HG03039 (cell line): ENCODE measurements around the gene CTU1.

ENCODE experiments used
- ATAC-seq: cut with Tn5 transposase; IDR thresholded peaks from one replicate; pipeline ENCODE4 v1.9.1; 2021; ENCODE audit warnings: mild to moderate bottlenecking, moderate library complexity; ENCODE audit not compliant: unreplicated experiment

CTU1 gene

DNA sequence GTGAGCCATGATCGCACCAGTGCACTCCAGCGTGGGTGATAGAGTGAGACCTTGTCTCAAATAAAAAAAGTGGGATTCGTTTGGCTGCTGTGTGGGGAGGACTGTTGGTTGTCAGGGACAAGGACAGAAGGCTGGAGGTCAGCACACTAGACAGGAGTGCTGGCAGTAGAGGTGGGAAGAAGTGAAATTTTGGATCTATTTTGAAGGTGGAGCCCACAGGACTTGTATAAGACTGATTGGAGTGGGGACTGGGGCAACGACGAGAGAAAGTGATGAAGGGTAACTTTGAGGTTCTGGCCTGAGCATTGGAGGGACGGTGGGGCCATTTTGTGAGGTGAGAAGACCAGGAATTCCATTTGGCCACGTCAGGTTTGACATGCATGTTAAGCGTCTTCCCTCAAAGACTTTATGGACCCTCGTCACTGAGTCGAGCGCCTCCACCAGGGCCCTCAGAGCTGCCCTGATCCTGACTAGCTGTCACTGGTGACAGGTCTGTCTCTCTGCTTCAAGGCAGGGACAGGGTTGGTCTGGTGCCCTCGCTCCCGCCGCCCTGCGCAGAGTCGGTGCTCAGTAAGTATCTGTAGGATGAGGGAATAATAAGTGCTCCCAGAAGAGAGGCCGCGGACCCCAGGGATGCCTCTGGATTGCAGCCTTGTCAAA, 673 bp downstream of the CTU1 start:
- ATAC-seq = no peak

DNA sequence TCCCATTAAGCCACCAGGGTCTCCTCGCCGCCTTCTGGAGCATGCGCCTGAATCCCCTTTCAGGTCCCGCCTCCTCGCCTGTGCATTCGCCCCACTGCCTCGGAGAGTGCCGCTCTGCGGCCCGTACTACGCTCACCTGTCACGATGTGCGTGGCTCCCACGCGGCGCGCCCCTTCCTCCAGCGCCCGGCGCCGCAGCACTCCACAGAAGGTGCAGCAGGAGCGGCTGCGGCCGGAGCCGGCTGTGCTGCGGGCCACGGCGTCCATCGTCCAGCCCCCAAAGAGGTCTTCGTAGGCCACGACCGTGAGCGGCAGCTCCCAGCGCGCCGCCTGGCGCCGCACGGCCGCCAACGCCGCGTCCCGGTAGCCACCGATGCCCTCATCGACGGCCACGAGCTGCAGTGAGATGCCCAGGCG, 4.3 kb downstream of the CTU1 start:
- ATAC-seq = no peak

DNA sequence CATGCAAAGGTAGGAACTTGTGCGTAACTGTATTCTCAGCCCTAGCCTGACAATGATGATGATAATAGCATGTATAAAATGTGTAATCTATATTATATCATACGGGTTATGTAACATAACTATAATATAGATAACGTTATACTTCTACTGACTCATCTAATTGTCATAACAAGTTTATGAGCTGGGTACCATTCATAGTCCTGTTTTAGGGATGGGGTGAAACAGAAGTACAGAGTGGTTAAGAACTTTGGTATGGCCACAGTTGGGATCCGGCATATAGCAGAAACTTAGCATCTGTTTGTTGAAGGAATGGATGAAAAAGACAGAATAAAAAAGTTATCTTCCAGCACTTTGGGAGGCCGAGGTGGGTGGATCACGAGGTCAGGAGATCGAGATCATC, 5.2 kb downstream of the CTU1 start:
- no peak for ATAC-seq

DNA sequence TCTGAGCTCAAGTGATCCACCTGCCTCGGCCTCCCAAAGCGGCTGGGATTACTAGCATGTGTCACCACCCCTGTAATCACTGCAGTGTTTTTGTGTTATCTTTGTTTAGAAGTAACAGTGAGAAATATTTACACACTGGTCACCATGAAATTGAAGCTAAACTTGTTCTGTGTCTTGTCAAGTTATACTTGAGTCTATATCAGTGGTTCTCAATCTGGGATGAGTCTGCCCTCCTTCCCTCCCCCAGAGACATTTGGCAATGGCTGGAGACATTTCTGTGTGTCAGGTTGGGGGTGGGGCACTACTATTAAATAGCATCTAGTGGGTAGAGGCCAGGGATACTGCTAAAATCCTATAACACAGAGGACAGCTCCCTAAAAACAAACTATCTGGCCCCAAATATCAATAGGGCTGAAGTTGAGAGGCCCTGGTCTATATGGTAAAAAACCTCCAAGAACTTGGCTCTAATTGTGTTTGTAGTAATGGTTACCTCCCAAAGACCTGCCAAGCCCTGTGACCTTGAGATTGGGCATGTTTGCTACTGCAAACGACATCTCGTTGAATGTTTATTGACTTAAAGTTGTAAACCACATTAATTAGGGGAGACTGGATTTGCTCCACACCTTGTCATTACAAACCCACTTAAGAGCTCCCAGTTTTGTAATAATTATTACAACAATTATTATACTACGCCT, 6.9 kb downstream of the CTU1 start:
- ATAC-seq = no peak

DNA sequence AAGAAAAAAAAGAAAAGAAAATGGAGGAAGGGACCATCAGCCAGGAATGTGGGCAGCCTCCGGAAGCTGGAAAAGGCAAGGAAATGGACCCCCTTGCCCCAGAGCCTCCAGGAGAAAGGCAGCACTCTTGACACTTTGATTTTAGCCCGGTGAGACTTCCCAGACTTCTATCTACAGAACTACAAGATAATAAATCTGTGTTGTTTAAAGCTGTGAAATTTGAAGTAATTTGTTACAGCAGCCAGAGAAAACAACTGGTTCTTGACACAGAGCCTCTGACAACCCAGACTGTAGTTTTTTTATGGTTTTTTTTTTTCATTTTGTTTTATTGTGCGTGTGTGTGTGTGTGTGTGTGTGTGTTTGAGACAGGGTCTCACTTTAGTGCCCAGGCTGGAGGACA, 7.6 kb downstream of the CTU1 start:
- no peak for ATAC-seq

DNA sequence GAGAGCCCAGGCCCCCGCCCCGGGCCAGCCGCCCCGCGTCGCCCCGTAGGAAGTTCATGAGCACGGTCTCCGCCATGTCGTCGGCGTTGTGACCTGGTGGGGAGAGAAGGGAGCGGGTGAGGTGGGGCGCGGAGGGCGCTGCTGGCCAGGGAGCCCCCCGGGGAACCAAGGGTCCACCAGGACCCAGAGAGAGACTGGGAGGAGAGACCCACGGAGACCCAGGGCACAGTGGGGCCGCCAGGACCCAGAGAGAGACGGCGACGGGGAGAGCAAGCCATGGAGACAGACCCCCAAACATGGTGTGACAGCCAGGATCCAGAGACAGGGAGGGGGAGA, 9.2 kb downstream of the CTU1 start:
- no peak for ATAC-seq

DNA sequence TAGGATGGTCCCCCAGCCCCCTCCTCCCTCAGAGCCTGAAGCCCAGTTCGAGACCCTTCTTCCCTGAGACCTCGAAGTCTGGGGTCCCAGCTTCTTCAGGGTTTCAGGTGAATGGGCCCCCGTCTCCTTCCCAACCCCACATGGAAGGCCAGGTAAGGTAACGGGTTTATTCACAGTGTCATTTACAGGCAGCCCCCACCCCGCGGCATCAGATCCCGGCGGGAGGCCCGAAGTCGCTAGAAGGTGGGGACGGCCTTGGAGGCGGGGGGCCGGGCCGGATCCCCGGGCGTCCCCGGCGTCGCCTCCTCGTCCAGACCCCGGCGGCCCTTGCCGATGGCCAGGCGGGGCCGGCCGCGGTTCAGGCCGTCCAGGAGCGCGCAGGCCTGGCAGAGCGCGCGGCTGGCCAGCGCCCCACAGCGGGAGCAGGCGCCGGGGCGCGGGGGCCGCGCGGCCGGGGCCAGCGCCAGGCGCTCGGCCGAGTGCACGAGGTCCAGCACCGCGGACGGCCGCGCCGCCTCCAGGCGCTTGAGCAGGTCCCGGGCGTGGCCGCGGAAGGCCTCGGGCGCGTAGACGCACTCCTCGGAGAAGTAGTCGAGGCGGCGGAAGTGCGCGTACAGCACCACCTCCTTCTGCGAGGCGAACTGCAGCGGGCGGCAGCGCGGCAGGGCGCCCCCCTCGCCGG, 9.7 kb downstream of the CTU1 start:
- no peak for ATAC-seq

DNA sequence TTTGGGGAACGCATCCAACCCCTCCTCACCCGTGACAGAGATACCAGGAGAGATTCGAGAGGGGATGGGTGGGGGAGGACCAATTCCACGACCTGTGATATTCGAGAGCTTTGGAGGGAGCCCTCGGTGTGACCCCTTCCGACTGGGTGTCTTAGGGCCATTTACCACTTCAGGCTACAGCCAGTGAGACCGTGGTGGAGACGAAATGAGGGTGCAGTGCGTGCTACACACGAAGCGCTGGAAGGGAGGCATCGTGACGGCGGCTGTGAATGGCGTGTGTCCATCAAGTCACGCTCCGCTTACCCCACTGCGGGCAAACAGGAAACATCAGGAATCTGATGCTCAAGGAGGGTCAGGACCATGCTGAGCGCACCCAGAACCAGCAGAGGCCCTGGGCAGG, 10.4 kb downstream of the CTU1 start:
- no peak for ATAC-seq

DNA sequence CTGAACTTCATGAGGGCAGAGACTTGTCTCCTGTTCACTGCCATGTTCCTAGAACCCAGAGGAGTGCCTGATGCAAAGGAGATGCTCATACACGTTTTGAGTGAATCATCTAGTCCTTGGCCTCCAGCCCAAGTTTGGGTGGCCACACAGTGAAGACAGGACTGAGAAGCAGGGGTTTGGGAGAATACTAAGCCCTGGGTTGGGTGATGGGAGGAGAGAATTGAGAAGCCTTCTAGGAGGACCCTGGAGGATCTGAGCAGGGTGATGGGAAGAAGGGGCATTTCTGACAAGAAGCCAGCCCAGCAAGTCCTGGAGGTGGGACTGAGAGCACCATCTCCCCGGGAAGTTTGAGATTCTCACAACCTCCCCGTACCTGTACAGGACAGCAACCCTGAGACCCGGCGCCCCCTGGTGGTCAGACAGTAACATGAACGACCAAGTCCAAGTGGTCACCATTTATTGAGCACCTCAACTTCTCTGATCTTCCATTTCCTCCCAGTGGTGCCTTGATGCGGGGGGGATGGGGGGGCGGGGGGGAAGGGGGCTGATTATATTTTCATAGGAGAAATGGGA, 11.0 kb downstream of the CTU1 start:
- no peak for ATAC-seq

DNA sequence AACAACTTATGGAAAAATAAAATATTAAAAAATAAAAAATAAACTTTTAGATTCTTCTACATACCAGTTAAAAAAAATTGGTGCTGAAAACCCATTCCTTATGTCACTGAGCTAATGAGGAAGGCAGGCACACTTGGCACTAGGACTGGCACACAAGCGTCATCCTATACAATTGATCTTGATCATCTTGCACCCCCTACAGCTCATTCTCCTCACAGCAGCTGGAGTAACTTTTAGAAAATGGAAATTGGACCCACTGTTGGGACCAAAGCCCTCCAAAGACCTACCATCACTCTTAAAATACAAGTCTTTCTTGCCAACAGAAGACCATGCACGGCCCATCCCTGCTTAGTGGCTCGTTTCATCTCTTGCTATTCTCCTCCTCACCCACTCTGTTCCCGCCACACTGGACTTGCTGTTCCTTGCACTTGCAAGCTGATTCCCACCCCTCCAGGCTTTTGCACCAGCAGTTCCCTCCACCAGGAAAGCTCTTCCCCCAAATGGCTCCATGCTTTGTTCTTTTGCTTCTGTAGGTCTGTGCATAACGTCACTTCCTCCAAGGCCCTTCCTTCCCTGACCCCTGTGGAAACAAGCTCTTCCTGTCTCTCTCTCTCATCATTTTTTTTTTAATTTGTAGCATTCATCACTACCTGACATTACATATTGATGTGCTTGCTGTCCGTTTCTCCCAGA, 11.6 kb downstream of the CTU1 start:
- ATAC-seq = no peak

DNA sequence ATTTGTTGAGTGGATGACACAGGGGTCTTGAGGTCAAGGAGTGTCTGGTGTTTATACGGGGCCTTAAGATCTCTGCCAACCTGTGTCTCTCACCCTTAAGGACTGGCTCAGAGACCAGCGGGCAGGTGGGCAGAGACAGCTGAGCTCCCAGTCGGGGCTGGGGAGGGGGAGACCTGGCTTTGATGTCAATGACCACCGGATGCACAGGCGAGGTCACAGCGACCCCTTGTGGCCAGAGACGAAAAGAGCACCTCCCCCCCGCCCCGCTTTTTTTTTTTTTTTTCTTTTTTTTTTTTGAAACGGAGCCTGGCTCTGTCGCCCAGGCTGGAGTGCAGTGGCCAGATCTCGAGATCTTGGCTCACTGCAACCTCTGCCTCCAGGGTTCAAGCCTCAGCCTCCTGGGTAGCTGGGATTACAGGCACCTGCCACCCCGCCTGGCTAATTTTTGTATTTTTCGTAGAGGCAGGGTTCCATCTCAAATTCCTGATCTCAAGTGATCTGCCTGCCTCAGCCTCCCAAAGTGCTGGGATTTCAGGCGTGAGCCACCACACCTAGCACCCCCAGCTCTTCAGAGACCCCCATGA, 13.4 kb downstream of the CTU1 start:
- ATAC-seq = no peak

DNA sequence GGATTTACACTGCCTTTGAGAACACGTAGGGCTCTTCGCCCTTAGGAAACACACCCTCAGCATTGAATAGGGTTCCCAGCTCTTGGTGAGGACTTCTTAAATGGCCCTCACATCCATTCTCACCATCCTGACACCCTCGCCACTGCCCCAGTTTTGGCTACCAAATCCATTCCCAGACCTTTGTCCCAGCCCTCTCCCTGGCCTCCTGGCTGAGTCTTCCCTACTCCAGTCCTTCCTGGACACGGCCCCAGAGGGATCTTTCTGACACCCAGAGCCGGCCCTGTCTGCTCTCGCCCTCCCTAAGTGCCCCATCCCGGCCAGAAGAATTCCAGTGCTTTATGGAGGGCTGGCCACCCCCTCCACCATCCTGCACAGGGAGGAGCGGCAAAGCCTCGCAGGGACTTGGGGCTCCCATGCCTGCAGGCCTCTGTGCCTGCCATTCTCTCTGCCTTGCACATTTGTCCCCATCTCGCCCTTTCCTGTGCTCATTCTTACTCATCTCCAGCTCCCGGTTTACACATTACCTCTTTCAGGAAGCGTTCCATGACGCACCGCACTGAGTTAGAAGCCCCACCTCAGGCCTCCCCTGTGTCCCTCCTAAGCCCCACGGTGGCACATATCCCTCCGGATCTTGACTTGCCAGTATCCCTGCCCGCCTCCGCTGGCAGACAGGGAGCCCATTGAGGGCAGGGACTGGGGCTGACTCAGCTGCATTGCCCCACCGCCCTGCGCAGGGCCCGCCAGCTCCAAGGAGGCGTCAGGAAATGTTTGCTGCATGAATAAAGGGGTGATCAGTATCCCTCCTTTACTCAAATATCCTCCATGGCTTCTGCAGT, 14.5 kb downstream of the CTU1 start:
- ATAC-seq = no peak

DNA sequence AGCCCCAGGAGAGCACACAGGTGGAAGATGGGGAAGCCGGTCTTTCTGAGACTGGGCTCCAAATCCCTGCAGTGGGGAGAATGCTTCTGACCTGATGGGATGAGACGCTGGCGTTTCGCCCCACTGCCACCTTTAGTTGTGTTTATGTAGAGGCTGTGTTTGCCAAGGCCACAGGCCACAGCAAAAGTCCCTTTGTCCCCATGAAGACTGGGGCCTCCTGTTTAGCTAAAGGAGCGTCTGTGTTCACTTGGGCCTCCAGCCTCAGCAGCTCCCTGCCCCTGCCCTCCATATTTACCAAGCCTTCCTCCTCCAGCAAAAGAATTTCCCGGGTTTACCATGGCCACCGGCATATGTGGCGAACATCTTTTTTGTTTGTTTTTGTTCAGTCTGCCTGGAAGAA, 15.1 kb downstream of the CTU1 start:
- no peak for ATAC-seq

DNA sequence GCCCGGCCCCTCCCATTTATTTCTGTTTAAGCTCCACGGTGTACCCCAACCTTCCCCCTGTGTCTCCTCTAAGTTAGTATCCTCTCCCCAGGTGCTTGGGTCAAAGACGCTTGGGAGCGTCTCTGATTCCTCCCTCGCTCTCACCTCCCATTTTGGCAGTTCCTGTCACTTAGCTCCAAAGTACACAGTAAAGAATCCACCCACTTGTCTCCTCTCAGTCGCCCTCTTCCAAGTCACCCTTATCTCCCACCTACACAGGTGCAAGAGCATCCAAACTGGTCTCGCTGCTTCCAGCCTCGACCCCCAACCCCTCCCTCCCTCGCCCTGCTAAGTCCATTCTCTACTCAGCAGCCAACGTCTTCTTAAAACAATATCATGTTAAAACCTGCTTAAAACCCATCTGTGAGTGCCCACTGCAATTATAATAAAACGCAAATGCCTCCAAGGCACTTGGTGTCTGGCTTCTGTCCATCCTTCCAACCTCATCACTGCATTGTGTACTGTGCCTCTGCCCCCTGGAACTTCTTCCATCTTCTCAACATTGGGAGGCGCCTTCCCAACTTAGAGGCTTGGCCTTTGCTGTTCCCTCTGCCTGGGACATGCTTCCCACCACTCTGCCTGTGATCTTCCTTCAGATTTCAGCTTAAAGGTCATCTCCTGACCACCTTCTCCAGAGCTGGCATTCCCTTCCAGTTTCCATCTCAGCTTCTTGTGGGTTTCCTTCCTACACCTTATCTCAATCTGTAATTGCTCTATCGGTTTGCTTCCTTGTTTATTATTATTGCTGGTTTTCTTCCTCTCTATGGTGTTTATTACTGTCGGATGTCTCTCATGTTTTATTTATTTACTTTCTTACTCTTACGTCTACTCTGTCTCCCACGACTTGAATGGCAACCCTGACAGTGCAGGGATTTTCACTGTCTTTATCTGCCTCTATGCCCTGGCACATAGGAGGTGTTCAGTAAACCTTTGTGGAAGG, 16.0 kb downstream of the CTU1 start:
- no peak for ATAC-seq

DNA sequence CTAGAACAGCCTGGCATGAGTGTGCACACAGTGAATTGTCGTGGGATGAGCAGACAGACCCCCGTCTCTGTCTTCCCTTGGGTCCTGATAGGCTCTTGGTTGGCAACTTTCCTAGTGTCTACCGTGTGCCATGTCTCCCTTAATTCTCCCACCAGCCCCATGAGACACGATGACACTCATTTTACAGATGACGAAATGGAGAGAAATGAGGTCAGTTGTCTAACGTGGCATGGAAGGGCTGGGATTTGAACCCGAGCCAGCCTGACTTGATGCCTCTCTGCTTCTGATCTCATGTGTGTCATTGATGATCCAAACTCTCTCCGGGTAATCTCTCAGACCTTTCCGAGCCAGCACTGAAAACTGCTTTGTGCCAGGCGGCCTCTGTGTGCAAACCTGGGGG, 17.1 kb downstream of the CTU1 start:
- no peak for ATAC-seq

DNA sequence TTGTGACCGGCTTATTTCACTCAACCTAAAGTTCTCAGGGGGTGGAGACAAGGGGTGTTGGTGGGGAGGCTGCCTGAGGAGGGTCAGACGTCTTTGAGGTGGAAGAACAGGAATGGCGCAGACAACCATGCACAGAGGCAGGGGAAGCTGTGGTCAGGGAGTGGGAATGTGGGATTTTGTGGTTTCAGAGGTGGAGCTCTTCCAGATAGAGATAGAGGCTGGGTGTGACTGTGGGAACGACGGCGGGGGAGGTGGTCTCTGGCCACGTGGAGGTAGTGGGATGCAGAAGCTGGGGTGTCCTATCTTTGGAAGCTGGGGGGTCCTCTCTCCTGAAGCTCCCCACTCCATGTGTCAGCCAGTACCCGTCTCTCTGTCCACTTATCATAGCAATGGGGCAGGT, 17.7 kb downstream of the CTU1 start:
- ATAC-seq = no peak

DNA sequence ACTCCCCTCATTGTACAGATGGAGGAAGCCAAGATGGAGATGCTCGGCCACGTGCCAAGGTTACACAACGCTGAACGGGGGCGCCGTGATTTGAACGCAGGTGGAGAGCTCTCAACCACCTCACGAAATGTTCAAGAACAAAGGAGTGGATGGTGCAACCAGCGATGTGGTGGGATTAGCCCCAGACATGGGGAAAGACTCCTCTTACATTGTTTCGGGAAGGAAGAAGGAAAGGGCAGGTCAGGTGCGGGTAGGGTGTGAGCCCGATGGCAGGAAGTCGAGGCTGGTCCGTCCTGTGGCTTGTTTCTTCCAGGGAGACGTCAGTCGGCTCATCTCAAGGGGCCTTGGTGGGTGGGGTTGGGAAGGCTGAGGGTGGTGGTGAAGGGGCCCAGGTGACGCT, 18.4 kb downstream of the CTU1 start:
- no peak for ATAC-seq

DNA sequence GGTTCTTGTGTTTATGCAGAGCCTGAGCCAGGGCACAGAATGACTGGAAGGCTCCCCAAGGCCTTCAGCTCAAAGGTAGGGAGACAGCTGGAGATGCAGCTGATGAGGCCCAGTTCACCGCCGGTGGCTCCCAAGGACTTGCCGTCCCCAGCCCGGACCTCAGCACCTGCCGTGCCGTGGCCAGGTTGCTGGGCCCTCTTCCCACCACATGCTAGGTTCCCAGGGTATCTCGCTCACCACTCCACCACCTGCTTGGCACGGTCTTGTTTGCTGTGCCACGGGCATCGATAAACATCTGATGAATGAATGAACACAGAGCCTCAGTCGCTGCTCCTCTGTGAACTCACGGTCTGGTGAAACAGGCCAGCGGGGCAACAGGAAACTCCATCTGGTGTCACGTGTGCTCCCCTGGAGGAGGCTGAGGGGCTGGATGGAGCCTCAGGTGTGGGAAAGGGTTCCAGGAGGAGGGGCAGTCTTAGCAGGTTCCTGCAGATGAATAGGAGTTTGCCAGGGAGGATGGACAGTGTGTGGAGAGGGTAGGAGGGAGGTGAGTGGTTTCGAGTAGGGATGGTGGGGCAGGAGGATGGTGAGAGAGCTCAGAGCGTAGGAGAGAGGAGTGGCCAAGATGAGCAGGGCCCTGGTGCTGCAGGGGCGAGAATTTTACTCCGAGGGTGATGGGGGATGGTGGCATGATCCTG, 21.9 kb downstream of the CTU1 start:
- no peak for ATAC-seq

DNA sequence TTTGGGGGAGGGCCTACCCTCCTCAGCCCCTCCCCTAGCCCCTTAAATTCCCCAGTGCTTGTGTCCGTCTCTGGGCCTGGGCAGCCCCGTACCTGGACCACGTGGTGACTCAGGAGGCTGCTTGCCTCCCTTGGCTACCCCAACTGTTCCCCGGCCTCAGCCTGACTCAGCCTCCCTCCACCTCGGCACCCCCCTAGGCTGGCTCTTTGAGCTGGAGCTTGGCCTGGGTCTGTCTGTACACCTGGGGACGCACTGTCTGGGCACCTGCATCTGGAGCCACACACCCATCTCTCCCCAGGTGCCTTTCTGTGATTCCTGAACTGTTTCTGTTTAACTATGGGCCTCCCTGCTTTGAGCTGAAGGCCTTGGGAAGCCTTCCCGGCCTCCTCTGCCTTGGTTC, 23.7 kb downstream of the CTU1 start:
- no peak for ATAC-seq
